A673 (cell line): ENCODE measurements around the gene NANOS3.

Experiments used
- CTCF ChIP-seq: fragments of 300-800, 200-600 bp; sonication (generic); conservative IDR thresholded peaks from 2 replicates; pipeline ENCODE4 v1.5.1; 2017; ENCODE audit warnings: low read depth, mild to moderate bottlenecking, antibody characterized with exemption, low read length, moderate library complexity, mixed read lengths
- EZH2 ChIP-seq: fragments of 200-600 bp; sonication (generic); IDR thresholded peaks from 2 replicates; pipeline ENCODE4 v1.6.1; 2017; ENCODE audit warnings: borderline replicate concordance, low read depth, mild to moderate bottlenecking, mixed read lengths, antibody characterized with exemption, low read length; ENCODE audit not compliant: poor library complexity, severe bottlenecking

- TF ChIP-seq CTCF = no peak
- TF ChIP-seq EZH2 = no peak
Observed at GRCh38 chr19:13850910-13851733, 25.8 kb upstream of the NANOS3 start.
